H9 (cell line): ENCODE measurements around the gene SMC2. TPM values are rescaled to one million over a fixed set of nuclear protein-coding genes. Genes with fewer than 3 reads are reported as not detected.

Source experiments
- DNase-seq: peaks from one replicate; pipeline ENCODE4 v3.0.0-alpha.2; 2017
- H2AFZ ChIP-seq: one replicate; pipeline ENCODE4 v1.6.1; 2013; ENCODE audit warnings: mild to moderate bottlenecking, low read length, control low read depth, moderate library complexity
- H2AK5ac ChIP-seq: 2 replicates; pipeline ENCODE4 v1.6.1; 2013; ENCODE audit warnings: low read length, control low read depth, mixed read lengths; ENCODE audit not compliant: insufficient read length
- H2BK120ac ChIP-seq: one replicate; pipeline ENCODE4 v1.6.1; 2013; ENCODE audit warnings: low read depth, mild to moderate bottlenecking, low read length, control low read depth, inconsistent platforms; ENCODE audit not compliant: poor library complexity, severe bottlenecking
- H2BK12ac ChIP-seq: 2 replicates; pipeline ENCODE4 v1.6.1; 2013; ENCODE audit warnings: low read length, control low read depth, mixed read lengths, low read depth; ENCODE audit not compliant: insufficient read length
- H2BK15ac ChIP-seq: 2 replicates; pipeline ENCODE4 v1.6.1; 2013; ENCODE audit warnings: low read depth, low read length, control low read depth
- H2BK20ac ChIP-seq: one replicate; pipeline ENCODE4 v1.6.1; 2013; ENCODE audit warnings: low read depth, mild to moderate bottlenecking, low read length, control low read depth, inconsistent platforms; ENCODE audit not compliant: poor library complexity, severe bottlenecking
- H2BK5ac ChIP-seq: 2 replicates; pipeline ENCODE4 v1.6.1; 2013; ENCODE audit warnings: low read length, control low read depth, mixed read lengths; ENCODE audit not compliant: insufficient read length
- H3K14ac ChIP-seq: 2 replicates; pipeline ENCODE4 v1.6.1; 2013; ENCODE audit warnings: low read length, control low read depth; ENCODE audit not compliant: insufficient read depth
- H3K18ac ChIP-seq: 2 replicates; pipeline ENCODE4 v1.6.1; 2013; ENCODE audit warnings: low read depth, mild to moderate bottlenecking, mixed read lengths, low read length, control low read depth; ENCODE audit not compliant: insufficient read length
- H3K23ac ChIP-seq: 2 replicates; pipeline ENCODE4 v1.6.1; 2013; ENCODE audit warnings: low read length, control low read depth, mixed read lengths, low read depth; ENCODE audit not compliant: insufficient read length
- H3K23me2 ChIP-seq: 2 replicates; pipeline ENCODE4 v1.6.1; 2013; ENCODE audit warnings: low read depth, mild to moderate bottlenecking, mixed read lengths, low read length, control low read depth; ENCODE audit not compliant: insufficient read length, poor library complexity, severe bottlenecking
- H3K27ac ChIP-seq: 2 replicates; pipeline ENCODE4 v1.5.1; 2013; ENCODE audit warnings: low read length, control low read depth, mixed read lengths, low read depth; ENCODE audit not compliant: insufficient read length
- H3K27me3 ChIP-seq: 2 replicates; pipeline ENCODE4 v1.6.1; 2013; ENCODE audit warnings: low read length, control low read depth, inconsistent platforms; ENCODE audit not compliant: insufficient read depth
- H3K4ac ChIP-seq: 2 replicates; pipeline ENCODE4 v1.6.1; 2013; ENCODE audit warnings: low read depth, mild to moderate bottlenecking, control low read depth, inconsistent platforms, low read length, moderate library complexity
- H3K4me1 ChIP-seq: 2 replicates; pipeline ENCODE4 v1.6.1; 2013; ENCODE audit warnings: low read length, control low read depth, inconsistent platforms; ENCODE audit not compliant: insufficient read depth
- H3K4me2 ChIP-seq: 2 replicates; pipeline ENCODE4 v1.6.1; 2013; ENCODE audit warnings: low read length, control low read depth, mixed read lengths; ENCODE audit not compliant: insufficient read length, insufficient read depth
- H3K56ac ChIP-seq: 2 replicates; pipeline ENCODE4 v1.6.1; 2013; ENCODE audit warnings: low read depth, mild to moderate bottlenecking, mixed read lengths, low read length, control low read depth; ENCODE audit not compliant: insufficient read length
- H3K79me1 ChIP-seq: 2 replicates; pipeline ENCODE4 v1.6.1; 2013; ENCODE audit warnings: low read depth, mild to moderate bottlenecking, moderate library complexity, low read length, control low read depth, inconsistent platforms; ENCODE audit not compliant: insufficient read depth, poor library complexity, severe bottlenecking
- H3K79me2 ChIP-seq: 2 replicates; pipeline ENCODE4 v1.6.1; 2013; ENCODE audit warnings: low read length, control low read depth, inconsistent platforms; ENCODE audit not compliant: insufficient read depth
- H3K9ac ChIP-seq: 2 replicates; pipeline ENCODE4 v1.6.1; 2013; ENCODE audit warnings: low read length, control low read depth, mixed read lengths; ENCODE audit not compliant: insufficient read length; ENCODE audit errors: extremely low read depth
- H3K9me3 ChIP-seq: one replicate; pipeline ENCODE4 v1.6.1; 2013; ENCODE audit warnings: low read depth, low read length, inconsistent platforms; ENCODE audit not compliant: control insufficient read depth
- H3T11ph ChIP-seq: one replicate; pipeline ENCODE4 v1.6.1; 2013; ENCODE audit warnings: mild to moderate bottlenecking, low read length, control low read depth, inconsistent platforms
- H4K20me1 ChIP-seq: one replicate; pipeline ENCODE4 v1.6.1; 2013; ENCODE audit not compliant: control insufficient read depth, insufficient read length, insufficient read depth
- H4K5ac ChIP-seq: 2 replicates; pipeline ENCODE4 v1.6.1; 2013; ENCODE audit warnings: low read depth, mild to moderate bottlenecking, mixed read lengths, low read length, control low read depth; ENCODE audit not compliant: insufficient read length
- H4K8ac ChIP-seq: replicated peaks from 2 replicates; pipeline ENCODE4 v1.6.1; 2013; ENCODE audit warnings: low read length, control low read depth, mixed read lengths, low read depth; ENCODE audit not compliant: insufficient read length
- H4K91ac ChIP-seq: 2 replicates; pipeline ENCODE4 v1.6.1; 2013; ENCODE audit warnings: low read depth, mild to moderate bottlenecking, moderate library complexity, mixed read lengths, low read length, control low read depth; ENCODE audit not compliant: insufficient read length
- H3K27ac Mint-ChIP-seq, 3 experiments: 2 replicates in 2 of 3; 3 replicates in 1 of 3; pipeline ENCODE4 v1.8.0; 2020 to 2021; ENCODE audit warnings: mixed read lengths in 3 of 3, mild to moderate bottlenecking in 1 of 3, moderate library complexity in 1 of 3
- H3K27me3 Mint-ChIP-seq: 2 replicates; pipeline ENCODE4 v1.8.0; 2021; ENCODE audit warnings: low read depth, mild to moderate bottlenecking, moderate library complexity, mixed read lengths
- H3K36me3 Mint-ChIP-seq, 3 experiments: 2 replicates in 2 of 3; 3 replicates in 1 of 3; pipeline ENCODE4 v1.8.0; 2020 to 2021; ENCODE audit warnings: low read depth in 3 of 3, mixed read lengths in 3 of 3; ENCODE audit not compliant: insufficient read depth in 1 of 3
- H3K4me1 Mint-ChIP-seq, 2 experiments: 2 replicates each; pipeline ENCODE4 v1.8.0; 2020; ENCODE audit warnings: mixed read lengths in 2 of 2
- H3K4me3 Mint-ChIP-seq, 2 experiments: 2 replicates in 1 of 2; 3 replicates in 1 of 2; pipeline ENCODE4 v1.8.0; 2020 to 2021; ENCODE audit warnings: mild to moderate bottlenecking in 2 of 2, mixed read lengths in 2 of 2, moderate library complexity in 1 of 2
- H3K9me3 Mint-ChIP-seq, 2 experiments: 2 replicates in 1 of 2; 3 replicates in 1 of 2; pipeline ENCODE4 v1.8.0; 2020; ENCODE audit warnings: mild to moderate bottlenecking in 2 of 2, mixed read lengths in 2 of 2, moderate library complexity in 1 of 2
- total RNA-seq: library from RNA; stranded (reverse); gene quantifications from 2 replicates; pipeline ENCODE4 v1.2.1, GENCODE V29; 2021
- TF ChIP-seq, protein P1 (sequence below): fragments of 200-600 bp; sonication (generic); conservative IDR thresholded peaks from 3 replicates; pipeline ENCODE4 v1.8.0; 2021; ENCODE audit warnings: antibody characterized with exemption, mild to moderate bottlenecking

Gene SMC2
- total RNA-seq, 1 experiment from 2014 or later = 47.0 TPM

DNA sequence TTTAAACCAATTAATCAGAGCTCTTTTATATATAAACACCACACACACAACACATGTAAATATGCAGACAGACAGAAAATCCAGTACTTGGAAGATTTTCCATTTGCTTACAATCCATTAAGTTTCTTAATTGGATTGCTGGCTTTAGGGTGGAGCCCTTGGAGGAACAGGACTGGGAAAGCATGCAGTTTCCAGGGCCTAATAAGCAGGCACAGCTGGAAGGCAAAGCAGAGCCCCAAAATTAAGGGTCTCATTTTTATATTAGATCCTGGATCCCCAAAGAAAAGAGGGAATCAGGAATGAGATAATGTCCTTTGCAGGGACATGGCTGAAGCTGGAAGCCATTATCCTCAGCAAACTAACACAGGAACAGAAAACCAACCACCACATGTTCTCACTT is 13.1 kb upstream of the SMC2 start:
- no peak overlapping the region for H2BK12ac ChIP-seq
- H3K36me3 Mint-ChIP-seq = peaks cover 2 to 15% (median 5%) of the 10 kb centered on the region in 3 experiments; a peak in 6 of 7 replicates
- H4K8ac ChIP-seq = no peak overlapping the region
- TF ChIP-seq, protein P1, sequence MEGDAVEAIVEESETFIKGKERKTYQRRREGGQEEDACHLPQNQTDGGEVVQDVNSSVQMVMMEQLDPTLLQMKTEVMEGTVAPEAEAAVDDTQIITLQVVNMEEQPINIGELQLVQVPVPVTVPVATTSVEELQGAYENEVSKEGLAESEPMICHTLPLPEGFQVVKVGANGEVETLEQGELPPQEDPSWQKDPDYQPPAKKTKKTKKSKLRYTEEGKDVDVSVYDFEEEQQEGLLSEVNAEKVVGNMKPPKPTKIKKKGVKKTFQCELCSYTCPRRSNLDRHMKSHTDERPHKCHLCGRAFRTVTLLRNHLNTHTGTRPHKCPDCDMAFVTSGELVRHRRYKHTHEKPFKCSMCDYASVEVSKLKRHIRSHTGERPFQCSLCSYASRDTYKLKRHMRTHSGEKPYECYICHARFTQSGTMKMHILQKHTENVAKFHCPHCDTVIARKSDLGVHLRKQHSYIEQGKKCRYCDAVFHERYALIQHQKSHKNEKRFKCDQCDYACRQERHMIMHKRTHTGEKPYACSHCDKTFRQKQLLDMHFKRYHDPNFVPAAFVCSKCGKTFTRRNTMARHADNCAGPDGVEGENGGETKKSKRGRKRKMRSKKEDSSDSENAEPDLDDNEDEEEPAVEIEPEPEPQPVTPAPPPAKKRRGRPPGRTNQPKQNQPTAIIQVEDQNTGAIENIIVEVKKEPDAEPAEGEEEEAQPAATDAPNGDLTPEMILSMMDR = no peak
- H4K5ac ChIP-seq = no peak overlapping the region
- no peak overlapping the region for H2BK5ac ChIP-seq
- H4K20me1 ChIP-seq = no peaks in the 10 kb centered on the region
- H3K4me1 Mint-ChIP-seq = peaks cover 3 to 5% of the 10 kb centered on the region in 2 experiments; a peak in 3 of 4 replicates
- H3K56ac ChIP-seq = no peak overlapping the region
- H2BK20ac ChIP-seq = no peak overlapping the region
- no peak overlapping the region for H4K91ac ChIP-seq
- no peak overlapping the region for H3K9ac ChIP-seq
- no peak overlapping the region for H3K27ac Mint-ChIP-seq
- H3K23me2 ChIP-seq = no peaks in the 10 kb centered on the region
- H3K79me1 ChIP-seq = no peaks in the 10 kb centered on the region
- no peak overlapping the region for H2AK5ac ChIP-seq
- H3K18ac ChIP-seq = no peak overlapping the region
- DNase-seq = no peak
- no peaks in the 10 kb centered on the region for H3K27me3 ChIP-seq
- H2AFZ ChIP-seq = no peak overlapping the region
- no peaks in the 10 kb centered on the region for H3K9me3 ChIP-seq
- H2BK120ac ChIP-seq = no peak overlapping the region
- no peak overlapping the region for H2BK15ac ChIP-seq
- H3K9me3 Mint-ChIP-seq = peaks cover 21 to 26% of the 10 kb centered on the region in 2 experiments
- no peak overlapping the region for H3K4me2 ChIP-seq
- H3K4me1 ChIP-seq = no peaks in the 10 kb centered on the region
- no peaks in the 10 kb centered on the region for H3K27me3 Mint-ChIP-seq
- no peaks in the 10 kb centered on the region for H3K79me2 ChIP-seq
- no peak overlapping the region for H3K27ac ChIP-seq
- no peak overlapping the region for H3K4ac ChIP-seq
- no peak overlapping the region for H3T11ph ChIP-seq
- no peak overlapping the region for H3K23ac ChIP-seq
- H3K4me3 Mint-ChIP-seq = no peak overlapping the region
- no peak overlapping the region for H3K14ac ChIP-seq
